GM12874 (cell line): Measurements from ENCODE around the gene CABS1.

Experiments used
- CTCF ChIP-seq: IDR thresholded peaks from 2 replicates; pipeline ENCODE4 v1.5.1; 2011; ENCODE audit warnings: low read depth, mild to moderate bottlenecking, control low read depth, low read length, moderate library complexity; ENCODE audit not compliant: insufficient read depth

CABS1 gene

GRCh38 chr4:70356185-70356584 is 21.4 kb downstream of the CABS1 start:
- no peak for TF ChIP-seq CTCF

- no peak for TF ChIP-seq CTCF
These were observed 24.4 kb downstream of the CABS1 start for GRCh38 chr4:70359115-70359661.

GRCh38 chr4:70360460-70360859 is 25.7 kb downstream of the CABS1 start, which contains the start of gene SMR3A:
Gene SMR3A, plus strand, starts transcription at chr4:70360760. Its CDS starts 1,356 bp downstream, at chr4:70362116.
- TF ChIP-seq CTCF: no peak

GRCh38 chr4:70364002-70364401 is 29.2 kb downstream of the CABS1 start:
- no peak for TF ChIP-seq CTCF

GRCh38 chr4:70365479-70365878 is 30.7 kb downstream of the CABS1 start:
- no peak for TF ChIP-seq CTCF

GRCh38 chr4:70367813-70368212 is 33.0 kb downstream of the CABS1 start:
- no peak for TF ChIP-seq CTCF

GRCh38 chr4:70371987-70372386 is 37.2 kb downstream of the CABS1 start:
- TF ChIP-seq CTCF: no peak
